Right atrium auricular region (tissue), 2 donors: ENCODE data around the gene GSTM3. TPM values are rescaled to one million over a fixed set of nuclear protein-coding genes. Genes with fewer than 3 reads are reported as not detected.

ENCODE experiments used
- DNase-seq: peaks from one replicate; pipeline ENCODE4 v3.0.0-alpha.2; 2019; ENCODE audit warnings: low spot score
- H3K27ac ChIP-seq, 2 donors: fragments of 200-600 bp; sonication (generic); 1 replicate in 1 of 2; 2 replicates in 1 of 2; pipeline ENCODE4 v1.5.1; 2016 to 2019
- H3K27me3 ChIP-seq, 2 donors: fragments of 200-600 bp; sonication (generic); one replicate each; pipeline versions ENCODE4 v1.5.1 to v1.6.0; 2017 to 2019
- H3K36me3 ChIP-seq: fragments of 200-600 bp; sonication (generic); one replicate; pipeline ENCODE4 v1.5.1; 2016
- H3K4me1 ChIP-seq, 2 donors: fragments of 200-600 bp; sonication (generic); one replicate each; pipeline versions ENCODE4 v1.5.1 to v1.6.0; 2017 to 2019
- H3K4me3 ChIP-seq, 2 donors: fragments of 200-600 bp; sonication (generic); 1 replicate in 1 of 2; 2 replicates in 1 of 2; pipeline ENCODE4 v1.5.1; 2017 to 2019; ENCODE audit warnings: mild to moderate bottlenecking in 1 of 2, moderate library complexity in 1 of 2
- H3K9me3 ChIP-seq, 2 donors: fragments of 200-600 bp; sonication (generic); one replicate each; pipeline ENCODE4 v1.5.1; 2019
- CTCF ChIP-seq, 2 donors: fragments of 200-600 bp; sonication (generic); IDR thresholded peaks; one replicate each; pipeline ENCODE4 v1.5.1; 2019; ENCODE audit warnings: antibody characterized with exemption in 2 of 2
- total RNA-seq, 2 donors: library from RNA; depleted of rRNA; stranded (reverse); fragments of >200 nt; gene quantifications; one replicate each; pipeline ENCODE4 v1.1.0, GENCODE V29; 2016

Gene GSTM3
- total RNA-seq, 2 donors from 2014 or later = 121 to 197 TPM

- no peak for TF ChIP-seq CTCF (IDR thresholded peaks at IDR 0.05)
- H3K36me3 ChIP-seq = no peaks in the 10 kb centered on the region
- DNase-seq = no peak
- H3K27ac ChIP-seq = no peak overlapping the region
- H3K4me3 ChIP-seq = no peak overlapping the region
- no peaks in the 10 kb centered on the region for H3K9me3 ChIP-seq
- no peaks in the 10 kb centered on the region for H3K27me3 ChIP-seq
- H3K4me1 ChIP-seq = peaks cover 0 to 61% of the 10 kb centered on the region in 2 donors
Measured at GRCh38 chr1:109787211-109787844, 46.5 kb upstream of the GSTM3 start.

- H3K36me3 ChIP-seq = no peaks in the 10 kb centered on the region
- TF ChIP-seq CTCF (IDR thresholded peaks at IDR 0.05) = no peak
- no peaks in the 10 kb centered on the region for H3K9me3 ChIP-seq
- H3K27ac ChIP-seq = no peak overlapping the region
- no peaks in the 10 kb centered on the region for H3K27me3 ChIP-seq
- DNase-seq = no peak
- peaks cover 0 to 53% of the 10 kb centered on the region in 2 donors for H3K4me1 ChIP-seq
- H3K4me3 ChIP-seq = no peak overlapping the region
Measured at GRCh38 chr1:109786531-109787021, 45.7 kb upstream of the GSTM3 start.

GRCh38 chr1:109786112-109786480 is 45.3 kb upstream of the GSTM3 start:
- Histone ChIP-seq H3K27me3 (no peaks in the 10 kb centered on the region), H3K4me1 (peaks cover 0 to 48% of the 10 kb centered on the region in 2 donors)
- DNase-seq = no peak

GRCh38 chr1:109785446-109786111 is 44.7 kb upstream of the GSTM3 start:
- H3K36me3 ChIP-seq = no peaks in the 10 kb centered on the region
- no peak for TF ChIP-seq CTCF (IDR thresholded peaks at IDR 0.05)

More at GRCh38 chr1:109786112-109786480, 45.3 kb upstream of the GSTM3 start:
- no peak for TF ChIP-seq CTCF (IDR thresholded peaks at IDR 0.05)
- H3K27ac ChIP-seq = no peak overlapping the region
- no peak overlapping the region for H3K4me3 ChIP-seq
- H3K9me3 ChIP-seq = no peaks in the 10 kb centered on the region
- no peaks in the 10 kb centered on the region for H3K36me3 ChIP-seq

GRCh38 chr1:109784551-109785252 is 43.9 kb upstream of the GSTM3 start:
- Histone ChIP-seq H3K9me3 (no peaks in the 10 kb centered on the region), H3K36me3 (no peaks in the 10 kb centered on the region), H3K4me1 (peaks cover 0 to 40% of the 10 kb centered on the region in 2 donors), H3K27me3 (no peaks in the 10 kb centered on the region), H3K27ac (no peak overlapping the region), H3K4me3 (no peak overlapping the region)
- no peak for DNase-seq
- TF ChIP-seq CTCF (IDR thresholded peaks at IDR 0.05) = no peak

More at GRCh38 chr1:109785446-109786111, 44.7 kb upstream of the GSTM3 start:
- no peak overlapping the region for H3K27ac ChIP-seq
- H3K4me3 ChIP-seq = no peak overlapping the region
- no peak for DNase-seq
- H3K27me3 ChIP-seq = no peaks in the 10 kb centered on the region
- H3K9me3 ChIP-seq = no peaks in the 10 kb centered on the region
- peaks cover 0 to 43% of the 10 kb centered on the region in 2 donors for H3K4me1 ChIP-seq
